K562 treated with DMSO at 1 percent for 4 hours (cell line): ENCODE measurements around the gene FBLN5. TPM values are rescaled to one million over a fixed set of nuclear protein-coding genes. Genes with fewer than 3 reads are reported as not detected.

Experiments
- total RNA-seq: library from RNA; unstranded; fragments of 300-600 nt; gene quantifications from 2 replicates; pipeline ENCODE4 v1.2.3, GENCODE V29; 2022; ENCODE audit not compliant: insufficient read depth

FBLN5 gene
- total RNA-seq: not detected in 2 replicates

GRCh38 chr14:91947475-91948184, at the start of gene FBLN5:
FBLN5 (minus strand) TSS chr14:91947694; CDS start chr14:91947229, 465 bp downstream.

DNA sequence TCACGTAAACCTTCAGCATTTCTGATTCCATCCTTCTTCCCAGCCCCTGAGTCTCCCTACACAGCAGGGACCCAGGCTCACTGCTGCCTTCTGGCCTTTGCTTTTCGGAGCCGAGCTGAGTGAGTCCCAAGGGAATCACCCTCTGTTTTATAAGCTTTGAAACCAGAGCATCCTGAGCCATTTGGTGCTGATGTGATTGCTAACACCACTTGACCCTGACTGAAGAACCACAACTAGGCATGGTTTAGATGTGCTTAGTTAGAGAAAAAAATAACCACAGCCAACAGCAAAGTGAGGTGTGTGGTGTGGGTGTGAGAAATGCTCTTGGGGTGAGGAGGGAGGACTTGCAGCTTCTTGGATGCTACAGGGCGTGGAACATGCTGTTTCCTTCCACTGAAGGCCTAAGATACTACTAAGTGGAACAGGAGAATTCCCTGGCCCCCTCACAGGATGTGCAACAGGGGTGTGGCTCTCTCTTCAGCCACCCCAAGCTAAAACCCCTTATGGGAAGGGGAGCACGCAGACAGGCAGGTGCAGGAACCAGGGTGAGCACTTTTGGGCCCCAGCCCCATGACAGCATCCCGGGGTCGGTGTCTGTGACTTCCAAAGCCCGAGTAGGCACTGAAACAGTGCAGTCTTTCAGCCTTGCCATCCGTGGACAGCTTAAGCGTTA, 80.0 kb downstream of the FBLN5 start, which contains the start of gene TC2N:
Gene TC2N, minus strand, starts transcription at position 221 of the 673 bp plus-strand sequence. CDS start 53,767 bp downstream, outside the sequence.

Other genes with a start within 250 kb of the FBLN5 start
- gene CATSPERB, start 215.6 kb downstream of the FBLN5 start, total RNA-seq: 0.56 and 0.57 TPM in 2 replicates
- 2.4 and 2.9 TPM in 2 replicates for gene TC2N, start 80.2 kb downstream of the FBLN5 start, total RNA-seq
- 4.0 and 4.8 TPM in 2 replicates for gene TRIP11, start 92.4 kb upstream of the FBLN5 start, total RNA-seq
- 4.7 and 6.7 TPM in 2 replicates for gene ATXN3, start 158.9 kb upstream of the FBLN5 start, total RNA-seq
- 158 and 189 TPM in 2 replicates for gene NDUFB1, start 174.0 kb upstream of the FBLN5 start, total RNA-seq
- 5.2 and 11.1 TPM in 2 replicates for gene CPSF2, start 174.3 kb upstream of the FBLN5 start, total RNA-seq